GM21526 (cell line): ENCODE data around the gene TRIM9.

Experiments used
- ATAC-seq: cut with Tn5 transposase; IDR thresholded peaks from one replicate; pipeline ENCODE4 v1.9.1; 2021; ENCODE audit warnings: moderate library complexity; ENCODE audit not compliant: unreplicated experiment, low FRiP score

TRIM9 gene

DNA sequence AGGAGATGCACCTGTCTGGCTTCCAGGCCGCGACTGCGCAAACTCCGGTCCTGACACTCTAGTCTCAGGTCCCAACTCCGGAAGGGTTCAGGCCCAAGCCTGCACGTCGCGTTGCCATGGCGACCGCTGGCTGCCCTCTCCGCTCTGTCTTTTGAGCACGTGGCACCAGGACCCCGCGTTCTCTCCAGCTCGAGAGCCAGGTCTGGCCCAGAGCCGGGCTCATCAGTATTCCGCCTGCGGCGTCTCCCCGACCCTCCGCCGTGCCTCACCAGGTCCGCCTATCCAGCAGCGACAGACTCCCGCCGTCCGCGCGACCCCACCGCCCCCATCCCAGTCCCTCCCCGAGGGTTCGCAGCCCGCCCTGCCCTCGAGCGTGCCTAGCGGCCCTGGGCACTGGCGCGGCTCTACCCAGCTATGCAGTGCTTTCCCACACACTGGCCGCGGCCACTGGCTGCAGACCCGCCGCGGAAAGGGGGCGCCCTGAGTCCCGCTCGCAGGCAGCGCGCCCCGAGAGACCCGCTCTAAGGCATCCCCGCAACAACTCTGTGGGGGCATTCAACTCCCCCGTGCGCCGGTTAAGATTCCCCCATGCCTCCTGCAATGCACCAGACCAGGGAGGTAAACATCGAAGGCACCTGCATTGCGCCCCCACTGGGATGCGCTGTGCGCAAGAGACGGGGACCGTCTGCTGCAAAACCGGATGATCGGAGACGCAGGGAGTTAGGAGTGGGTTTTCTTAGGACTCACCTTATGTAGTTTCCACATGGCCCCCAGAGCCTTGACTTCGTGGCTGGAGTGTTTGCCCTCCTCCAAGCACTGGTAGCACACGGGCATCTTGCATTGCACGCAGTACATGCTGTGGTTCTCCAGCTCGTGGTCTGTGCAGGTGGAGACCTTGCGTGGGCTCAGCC is 1.3 kb downstream of the TRIM9 start:
- ATAC-seq = no peak

DNA sequence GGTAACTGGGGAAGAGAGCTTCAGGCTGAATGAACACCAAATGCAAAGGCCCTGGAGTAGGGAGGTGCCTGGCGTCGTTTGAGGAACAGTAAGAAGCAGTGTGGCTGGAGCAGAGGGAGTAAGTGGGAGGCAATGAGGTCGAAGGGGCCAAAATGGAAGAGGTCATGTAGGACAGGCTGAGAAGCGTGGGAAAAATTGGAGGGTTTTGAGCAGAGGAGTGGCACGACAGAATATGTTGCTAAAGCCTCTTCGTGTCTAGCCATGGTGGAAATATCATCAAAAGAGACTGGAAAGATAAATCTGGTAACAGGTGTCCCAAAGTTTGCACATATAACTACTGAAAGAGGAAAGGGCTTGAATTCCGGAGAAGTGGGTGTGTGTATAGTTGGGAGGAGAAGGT is 1.9 kb downstream of the TRIM9 start:
- ATAC-seq = no peak

DNA sequence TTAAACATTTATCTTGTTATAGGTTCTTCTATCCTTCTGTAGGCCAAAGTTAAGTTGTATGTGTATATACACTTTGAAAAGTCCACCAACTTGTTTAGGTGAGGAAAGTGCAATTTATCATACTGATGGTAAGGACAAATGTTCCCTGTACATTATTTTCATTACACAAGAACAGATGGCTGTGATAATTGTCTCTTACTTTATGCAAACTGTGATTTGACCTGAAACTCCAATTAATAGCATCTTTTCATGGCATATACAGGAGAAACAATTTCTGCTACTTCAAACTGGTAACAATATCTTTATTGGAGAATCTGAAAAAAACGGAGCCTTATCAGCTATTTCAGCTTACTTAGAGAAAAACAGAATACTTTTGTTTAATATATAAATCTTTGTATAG is 5.6 kb downstream of the TRIM9 start:
- ATAC-seq = no peak

DNA sequence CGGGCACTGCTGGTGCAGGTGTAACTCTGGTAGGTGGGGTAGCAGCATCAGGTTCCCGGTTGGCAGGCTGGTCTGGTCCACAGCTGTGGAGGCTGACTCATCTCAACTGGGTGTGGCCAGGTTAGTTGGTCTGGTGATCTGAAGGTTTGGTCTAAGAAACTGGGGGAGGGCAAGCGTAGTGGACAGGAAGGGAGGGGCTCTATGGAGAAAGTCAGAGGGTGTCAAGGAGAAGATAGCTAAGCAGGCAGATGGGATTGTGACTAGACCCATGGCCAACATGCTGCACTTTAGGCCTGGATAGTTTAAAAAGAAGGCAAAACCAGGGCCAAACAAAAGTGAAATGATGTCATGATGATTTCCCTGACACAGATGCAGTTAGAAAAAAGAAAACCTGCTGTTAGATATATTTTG is 7.9 kb downstream of the TRIM9 start:
- ATAC-seq = no peak

DNA sequence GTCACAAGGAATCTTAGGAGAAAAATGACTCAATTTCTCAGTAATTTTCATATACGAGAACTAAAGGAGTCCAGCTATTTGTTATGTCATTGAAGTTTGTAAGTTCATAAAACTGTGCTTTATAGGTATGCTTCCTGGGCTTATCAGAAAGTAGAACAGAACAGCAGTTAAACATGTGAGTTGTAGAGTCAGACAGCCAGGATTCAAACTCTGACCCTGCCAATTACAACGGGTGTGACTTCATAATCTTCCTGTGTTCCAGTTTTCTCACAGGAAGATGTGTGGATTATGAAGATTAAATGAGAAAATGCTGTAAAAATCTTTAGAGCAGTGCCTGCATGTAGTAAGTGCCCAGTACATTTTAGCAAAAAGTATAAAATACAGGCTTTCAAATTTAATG is 8.9 kb downstream of the TRIM9 start:
- no peak for ATAC-seq

DNA sequence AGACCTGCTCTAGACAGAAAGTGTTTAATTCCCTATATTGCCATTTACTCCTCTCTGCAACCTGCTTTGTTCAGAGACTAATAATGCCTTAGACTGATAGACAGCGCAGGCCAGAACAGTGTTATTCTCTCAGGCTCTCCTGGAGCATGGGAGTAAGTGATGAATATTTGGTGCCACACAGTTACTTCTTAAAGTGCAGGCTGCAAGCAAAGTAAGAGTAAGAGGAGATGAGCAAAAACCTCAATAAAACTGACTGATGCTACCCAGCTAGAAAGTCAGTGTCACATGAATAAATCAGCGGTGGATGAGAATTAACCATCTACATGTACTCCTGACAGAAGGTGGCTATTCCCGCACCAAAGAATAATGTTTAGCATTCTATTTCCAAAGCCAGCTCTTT is 9.9 kb downstream of the TRIM9 start:
- no peak for ATAC-seq

DNA sequence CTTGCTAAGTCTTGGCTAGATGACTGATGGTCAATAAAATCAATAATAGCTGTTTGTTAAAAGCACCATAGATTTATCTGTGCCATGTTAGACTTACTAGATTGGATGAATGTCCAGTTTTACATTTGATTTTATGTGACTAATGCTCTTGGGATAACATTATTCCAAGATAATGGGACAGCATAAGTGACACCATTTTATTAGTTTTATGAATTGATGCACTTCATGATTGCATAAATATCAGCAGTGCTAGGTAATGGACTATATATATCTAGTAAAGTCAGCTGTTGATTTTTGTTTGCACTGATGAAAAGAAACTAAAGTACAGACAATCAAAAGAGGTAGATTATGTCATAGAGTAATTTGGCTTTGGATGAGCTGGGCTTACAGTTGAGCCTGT is 10.4 kb downstream of the TRIM9 start:
- ATAC-seq = no peak

DNA sequence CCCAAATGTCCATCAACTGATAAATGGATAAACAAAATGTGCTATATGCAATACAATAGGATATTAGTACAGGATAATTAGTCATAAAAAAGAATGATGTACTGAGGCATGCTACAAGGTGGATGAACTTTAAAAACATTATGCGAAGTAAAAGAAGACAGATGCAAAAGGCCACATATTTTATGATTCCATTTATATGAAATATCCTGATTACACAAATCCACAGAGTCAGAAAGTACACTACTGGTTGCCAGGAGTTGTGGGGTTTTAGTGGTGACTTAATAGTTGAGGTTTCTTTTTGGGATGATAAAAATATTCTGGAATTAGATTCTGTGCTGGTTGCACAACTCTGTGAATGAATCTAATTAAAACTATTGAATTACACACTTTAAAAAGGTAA is 12.6 kb downstream of the TRIM9 start:
- no peak for ATAC-seq

DNA sequence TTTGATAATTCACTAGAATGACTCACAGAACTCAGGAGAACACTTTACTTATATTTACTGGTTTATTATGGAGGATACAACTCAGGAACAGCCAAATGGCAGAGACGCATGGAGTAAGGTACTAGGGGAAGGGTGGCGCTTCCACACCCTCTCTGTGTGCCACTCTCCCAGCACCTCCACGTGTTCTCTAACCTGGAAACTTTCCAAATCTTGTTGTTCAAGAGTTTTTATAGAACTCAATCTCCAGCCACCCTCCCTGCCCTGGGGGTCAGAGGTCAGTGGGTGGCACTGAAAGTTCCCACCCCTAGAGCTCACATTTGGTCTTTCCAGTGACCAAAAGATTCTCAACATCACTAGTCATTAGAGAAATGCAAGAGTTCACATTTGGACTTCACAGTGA is 13.2 kb downstream of the TRIM9 start:
- no peak for ATAC-seq

DNA sequence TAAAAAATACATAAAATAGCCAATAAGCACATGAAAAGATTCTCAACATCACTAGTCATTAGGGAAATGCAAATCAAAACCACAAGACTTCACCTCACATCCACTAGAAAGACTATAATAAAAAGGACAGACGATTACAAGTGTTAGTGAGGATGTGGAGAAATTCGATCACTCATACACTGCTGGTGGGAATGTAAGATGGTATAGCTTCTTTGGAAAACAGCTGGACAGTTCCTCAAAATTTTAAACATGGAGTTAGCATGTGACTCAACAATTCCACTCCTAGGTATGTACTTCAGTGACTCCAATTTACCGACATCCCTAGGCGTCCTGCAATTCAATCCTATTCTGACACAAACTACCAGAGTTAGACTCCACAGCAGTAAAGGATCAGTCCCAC is 13.7 kb downstream of the TRIM9 start:
- ATAC-seq = no peak

DNA sequence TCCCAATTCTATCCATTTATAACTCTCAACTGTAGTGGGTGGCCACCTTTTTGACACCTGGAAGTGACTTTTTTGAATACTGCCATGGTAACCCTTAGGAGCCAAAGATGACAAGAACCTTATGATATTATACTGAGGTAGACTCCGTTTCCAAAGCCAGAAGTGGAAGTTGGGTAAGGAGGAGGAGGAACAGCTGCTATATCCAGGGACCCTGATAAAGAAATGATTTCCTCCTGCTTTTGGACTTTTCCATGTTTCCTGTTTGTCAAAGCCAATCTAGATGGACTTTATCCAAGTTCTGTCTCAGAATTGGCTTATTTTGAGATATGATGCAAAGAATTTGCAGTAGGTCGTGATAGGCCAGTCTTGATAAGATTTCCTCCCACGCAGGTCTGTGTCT is 14.3 kb downstream of the TRIM9 start:
- no peak for ATAC-seq

DNA sequence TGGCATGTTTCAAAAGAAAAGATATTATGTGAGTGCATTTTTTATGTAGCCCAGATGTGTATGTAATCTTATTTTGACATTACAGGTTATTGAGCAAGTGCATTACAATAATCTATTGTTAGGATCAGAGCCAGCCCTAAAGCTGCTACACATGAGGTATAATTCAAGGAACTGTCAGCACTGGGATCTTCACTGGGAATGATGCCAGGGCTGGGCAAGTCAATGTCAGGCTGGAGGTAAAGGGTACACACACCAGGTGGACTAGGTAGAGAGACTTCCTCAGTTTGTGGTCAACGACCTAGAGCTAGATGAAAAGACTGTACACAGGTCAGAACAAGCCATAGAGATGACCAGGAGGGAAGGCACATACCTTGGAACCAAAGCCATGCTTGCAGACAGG is 15.4 kb downstream of the TRIM9 start:
- ATAC-seq = no peak

DNA sequence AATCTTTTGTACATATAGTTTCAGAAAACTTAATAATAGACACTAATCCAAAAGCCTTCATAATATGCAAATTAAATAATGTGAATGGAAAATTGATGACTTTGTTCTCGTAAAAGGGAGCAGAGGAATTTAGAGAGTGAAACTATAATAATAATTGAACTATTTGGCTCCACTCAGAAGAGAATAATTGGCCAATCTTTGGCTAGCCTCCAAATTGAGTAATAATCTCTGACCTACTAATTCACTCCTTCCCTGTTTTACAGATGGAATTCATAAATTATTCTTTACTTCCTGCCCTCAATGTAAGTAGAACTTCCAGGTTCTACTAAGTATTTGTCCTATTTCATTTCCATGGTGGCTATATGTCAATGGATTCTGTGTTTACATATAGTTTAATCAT is 15.8 kb downstream of the TRIM9 start:
- no peak for ATAC-seq

DNA sequence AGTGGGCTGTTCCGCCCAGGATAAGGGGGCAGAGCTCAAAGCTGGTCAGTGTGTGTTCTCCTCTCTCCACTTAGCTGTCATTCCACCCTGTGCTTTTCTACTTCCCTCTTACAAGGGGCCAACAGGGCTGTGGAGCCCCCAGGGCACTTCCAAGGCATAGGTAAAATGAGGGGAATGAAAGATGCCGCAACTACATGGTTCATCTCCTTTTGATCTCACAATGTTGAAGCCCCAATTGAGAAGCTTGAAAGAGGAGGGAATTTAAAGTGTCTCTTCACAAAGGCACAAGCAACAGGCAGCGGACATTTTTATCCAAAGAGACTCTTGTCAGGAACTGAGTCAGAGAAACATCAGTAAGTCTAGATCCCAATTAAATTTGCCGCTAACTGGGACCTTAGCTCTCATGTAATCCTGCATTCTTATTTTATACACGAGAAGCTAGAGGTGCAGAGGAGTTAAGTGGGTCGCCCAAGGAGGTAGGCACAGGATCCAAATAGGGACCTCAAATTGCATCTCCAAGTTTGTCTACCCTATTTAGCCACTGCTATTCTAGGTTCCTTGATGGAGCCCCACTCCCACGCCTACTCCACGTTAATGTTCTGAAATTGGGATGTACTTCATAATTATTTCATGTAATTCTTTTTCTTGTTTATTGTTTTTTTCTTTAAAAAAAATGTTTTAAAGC is 20.1 kb downstream of the TRIM9 start:
- no peak for ATAC-seq

DNA sequence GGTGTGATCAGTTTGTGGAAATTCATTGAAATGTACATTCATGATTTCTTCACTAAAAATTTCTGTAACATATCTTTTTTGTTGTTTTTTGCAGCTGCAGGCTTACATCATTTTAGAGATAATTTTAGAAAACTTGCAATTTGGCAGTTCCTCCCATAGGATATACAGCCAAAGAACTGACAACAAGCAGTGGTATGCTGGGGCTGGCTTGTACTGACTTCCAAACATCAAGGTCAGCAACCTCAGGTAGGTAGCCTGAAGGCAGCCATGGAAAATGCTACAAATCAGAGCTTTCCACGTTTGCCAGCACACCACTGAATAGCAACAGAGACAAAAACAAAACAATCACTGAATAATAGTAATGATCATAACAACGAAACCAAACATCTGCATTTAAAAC is 21.2 kb downstream of the TRIM9 start:
- ATAC-seq = no peak

DNA sequence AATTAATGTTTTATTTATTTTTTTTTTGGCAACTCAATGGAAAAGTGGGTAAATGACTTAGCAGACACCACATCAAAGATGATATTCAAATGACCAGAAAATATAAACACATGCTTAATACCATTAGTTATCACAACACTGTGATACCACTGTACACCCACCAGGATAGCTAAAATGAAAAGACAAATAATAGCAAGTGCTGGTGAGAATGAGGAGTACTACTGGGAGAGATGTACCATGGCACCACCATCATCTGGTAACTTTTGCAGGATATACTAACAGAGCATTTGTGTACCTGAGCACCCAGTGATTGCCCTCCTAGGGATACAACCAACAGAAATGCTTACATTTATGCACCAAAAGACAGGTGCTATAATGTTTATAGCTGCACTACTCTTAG is 21.9 kb downstream of the TRIM9 start:
- ATAC-seq = no peak

DNA sequence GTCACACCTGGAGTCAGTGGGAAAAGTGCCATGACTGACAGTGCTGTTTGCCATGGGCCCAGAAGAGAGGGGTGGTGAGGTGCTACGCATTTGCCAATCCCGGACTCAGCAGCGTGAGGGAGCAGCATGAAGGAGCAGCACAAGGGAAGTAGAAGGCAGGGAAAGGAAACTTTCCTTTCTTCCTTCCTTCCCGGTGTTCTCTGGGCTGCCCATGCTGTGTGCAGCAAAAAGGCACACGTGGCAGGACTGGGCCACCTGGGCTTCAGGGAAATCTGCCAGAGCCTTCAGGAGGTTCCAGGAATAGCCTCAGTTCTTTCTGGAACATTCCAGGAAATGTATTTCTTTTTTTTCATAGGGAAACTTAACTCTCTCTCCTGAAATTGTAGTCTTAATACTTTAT is 23.0 kb downstream of the TRIM9 start:
- ATAC-seq = no peak

DNA sequence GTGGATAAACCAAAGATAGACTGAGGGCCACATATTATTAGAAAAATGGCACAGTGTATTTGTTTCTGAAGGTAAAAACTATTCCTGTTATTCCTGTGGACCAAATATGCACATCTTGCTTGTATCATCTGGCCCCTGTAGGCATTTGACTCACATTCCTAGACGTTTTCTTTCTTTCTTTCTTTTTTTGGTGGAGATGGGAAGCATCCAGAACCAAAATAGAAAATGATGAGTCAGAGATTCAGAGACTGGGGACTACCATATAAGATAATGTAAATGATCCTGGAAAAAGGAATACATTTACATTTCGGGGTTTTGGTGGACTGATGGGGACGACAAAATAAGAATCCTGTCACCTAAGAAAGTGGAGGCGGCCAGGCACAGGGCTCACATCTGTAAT is 24.2 kb downstream of the TRIM9 start:
- ATAC-seq = no peak

DNA sequence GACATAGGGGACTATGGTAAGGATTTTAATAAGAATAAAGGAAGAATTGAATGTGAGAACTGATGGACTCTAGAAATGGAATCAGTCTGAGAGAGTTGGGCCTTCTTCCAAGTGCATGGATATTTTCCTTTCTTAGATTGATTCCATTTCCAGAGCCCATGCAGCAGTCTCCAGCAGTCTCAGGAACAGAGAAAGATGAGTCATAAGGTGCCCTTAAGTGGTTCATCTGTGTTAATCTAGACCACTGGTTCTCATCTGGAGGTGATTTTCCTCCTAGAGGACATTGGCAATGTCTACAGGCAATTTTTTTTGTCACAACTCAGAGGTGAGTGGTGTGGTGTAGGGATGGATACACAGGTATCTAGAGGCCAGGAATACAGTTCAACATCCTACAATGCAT is 25.9 kb downstream of the TRIM9 start:
- no peak for ATAC-seq

DNA sequence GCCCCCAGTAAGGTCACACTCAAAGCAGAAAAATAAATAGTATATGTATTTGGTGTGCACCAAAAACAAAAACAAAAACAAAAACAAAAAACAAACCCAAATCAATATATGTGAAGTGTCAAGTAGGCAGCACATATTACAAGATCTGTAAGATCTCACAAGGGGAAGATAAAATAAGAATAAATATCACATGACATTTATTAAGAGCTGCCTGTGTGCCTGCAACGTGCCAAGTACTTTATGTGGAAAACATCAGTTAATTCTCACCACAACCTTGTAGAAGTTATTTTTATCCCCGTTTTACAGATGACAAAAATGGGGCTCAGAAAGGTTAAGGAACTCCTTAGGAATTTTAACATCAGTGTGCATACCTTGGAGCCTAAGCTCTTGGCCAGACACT is 26.6 kb downstream of the TRIM9 start:
- ATAC-seq = no peak

DNA sequence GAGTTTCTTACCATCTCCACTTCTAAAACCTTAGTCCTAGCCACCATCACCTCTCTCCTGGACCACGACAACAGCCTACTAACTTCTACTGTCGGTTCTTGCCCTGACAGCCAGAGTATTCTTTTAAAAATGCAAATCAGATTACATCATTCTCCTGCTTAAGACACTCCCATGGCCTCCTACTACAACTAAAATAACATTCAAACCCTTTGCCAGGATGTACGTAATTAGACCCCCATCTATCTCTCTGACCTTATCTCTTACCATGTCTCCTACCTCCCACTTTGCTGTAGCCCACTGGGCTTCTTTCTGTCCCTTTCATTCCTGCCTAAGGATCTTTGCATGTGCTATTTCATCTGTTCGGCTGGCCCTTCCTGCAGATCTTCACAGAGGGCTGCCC is 27.6 kb downstream of the TRIM9 start:
- no peak for ATAC-seq

DNA sequence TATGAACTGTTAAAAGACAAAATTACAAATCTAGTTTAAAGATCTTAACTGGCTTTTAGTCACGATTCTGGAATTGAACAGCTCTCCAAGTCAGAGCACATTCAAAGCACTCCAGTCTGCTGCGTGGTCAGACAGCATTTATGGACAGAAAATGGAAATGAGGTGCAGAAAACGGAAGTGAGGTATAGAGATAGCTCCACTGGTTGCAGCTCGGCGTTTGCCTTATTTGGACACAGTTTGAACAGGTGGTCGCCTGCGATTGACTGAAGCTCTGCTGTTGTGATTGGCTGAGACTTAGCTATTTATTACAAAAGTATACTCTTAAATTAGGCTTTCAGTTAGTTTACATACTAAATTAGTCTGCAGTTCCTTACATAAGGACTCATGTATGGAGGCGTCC is 28.3 kb downstream of the TRIM9 start:
- ATAC-seq = no peak
